Measurements from ENCODE around the gene TMEM62.
"Not testable (repeated sequence)": the region's sequence is repeated elsewhere in the genome, so short reads cannot be mapped to it uniquely, and the experiment has no call there.

TMEM62 gene

DNA sequence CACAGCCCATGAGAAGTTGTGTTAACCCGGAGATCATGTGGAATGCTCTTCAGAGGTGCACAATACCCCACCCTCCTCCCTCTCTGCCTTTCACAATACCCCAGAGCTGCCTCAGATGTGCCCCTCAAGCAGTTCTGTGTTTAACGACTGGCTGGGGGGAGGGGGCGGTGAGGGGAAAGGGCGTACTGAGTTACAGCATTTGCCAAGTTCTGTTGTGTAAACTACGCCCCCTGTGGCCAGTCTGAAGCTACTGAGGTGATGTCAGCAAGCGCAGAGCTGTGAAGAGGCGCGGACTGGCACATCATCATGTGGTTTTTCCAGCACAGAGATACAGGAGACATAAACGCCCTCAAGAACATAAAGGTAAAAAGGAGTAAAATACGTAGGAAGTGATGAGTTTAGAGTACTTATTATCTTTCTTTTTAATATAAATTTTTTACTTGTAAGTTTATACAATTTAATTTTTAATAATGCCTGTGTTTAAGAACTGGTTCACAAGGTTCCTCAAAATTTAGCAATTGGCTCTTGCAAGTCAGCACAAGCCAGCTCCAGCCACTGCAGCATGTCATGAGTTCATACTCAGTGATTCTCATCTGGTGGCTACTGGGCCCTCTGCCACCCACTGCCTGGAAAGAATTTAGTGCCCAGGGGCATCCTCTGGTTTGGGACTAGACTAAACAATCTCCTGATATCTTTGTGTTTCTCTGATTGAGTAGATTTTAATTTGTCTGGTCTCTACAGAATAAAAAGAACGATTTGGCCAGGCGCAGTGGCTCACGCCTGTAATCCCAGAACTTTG is 85.7 kb downstream of the TMEM62 start:
- no peaks in the 10 kb centered on the region for H3K9me3 ChIP-seq (ENCODE audit: control insufficient read depth, insufficient read depth, low read length)
- H3K36me3 ChIP-seq (ENCODE audit: control insufficient read depth, insufficient read depth, low read length) = no peaks in the 10 kb centered on the region
- no peak overlapping the region for H3K4me3 ChIP-seq (ENCODE audit: low read depth, low read length)
- no peaks in the 10 kb centered on the region; the same call in 1 of the 2 replicates for H3K4me1 ChIP-seq (ENCODE audit: control insufficient read depth, insufficient read depth, low read length)
- H3K9ac ChIP-seq (ENCODE audit: low read depth, low read length) = no peak overlapping the region
- H3K27ac ChIP-seq (ENCODE audit: low read depth, low read length) = no peak overlapping the region
- H3K27me3 ChIP-seq (ENCODE audit: control insufficient read depth, insufficient read depth, low read length) = no peaks in the 10 kb centered on the region

DNA sequence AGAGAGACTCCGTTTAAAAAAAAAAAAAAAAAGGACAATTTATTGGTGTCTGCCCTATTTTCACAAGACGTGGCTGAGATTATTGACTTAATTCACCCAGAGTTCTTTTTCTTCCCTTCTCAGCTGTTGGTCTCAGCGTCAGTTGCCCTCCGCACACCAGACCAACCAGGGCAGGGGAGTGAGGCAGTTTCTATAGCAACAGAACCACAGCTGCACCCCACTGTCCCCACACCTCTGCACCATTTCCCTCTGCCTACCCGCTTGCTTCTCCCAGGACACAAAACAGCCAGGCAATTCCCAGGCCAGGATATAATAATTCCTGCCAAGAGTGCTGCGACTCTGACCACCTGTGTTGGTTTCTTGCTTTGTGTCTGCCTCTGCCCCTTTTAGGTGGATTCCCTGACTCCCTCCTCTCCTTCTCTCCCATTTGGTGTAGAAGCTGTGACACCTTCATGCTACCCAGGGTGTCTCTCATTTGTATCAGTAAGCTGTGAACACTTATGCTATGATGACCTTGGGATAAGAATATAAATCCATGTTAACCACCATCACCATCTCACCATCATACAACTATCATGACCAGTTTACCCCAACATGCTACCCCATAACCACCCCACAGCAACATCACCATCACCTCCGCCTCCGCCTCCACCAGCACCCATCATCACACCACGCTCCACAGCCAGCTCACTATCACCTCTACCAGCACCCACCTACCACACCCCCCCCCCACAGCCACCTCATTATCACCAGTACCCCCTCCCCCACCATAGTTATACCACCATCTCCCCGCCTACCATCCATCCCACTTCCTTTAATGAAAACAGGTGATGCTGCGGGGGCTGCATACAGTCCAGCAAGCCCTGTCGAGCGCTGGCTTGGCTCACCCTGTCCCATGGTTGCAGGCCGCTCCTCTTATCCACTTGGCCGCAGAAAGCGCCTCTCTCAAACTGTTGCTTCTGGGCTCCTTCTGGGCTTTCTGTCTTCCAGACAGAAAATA is 86.8 kb downstream of the TMEM62 start:
- H3K9me3 ChIP-seq (ENCODE audit: control insufficient read depth, insufficient read depth, low read length) = no peaks in the 10 kb centered on the region
- no peak overlapping the region for H3K9ac ChIP-seq (ENCODE audit: low read depth, low read length)
- H3K27ac ChIP-seq (ENCODE audit: low read depth, low read length) = no peak overlapping the region

DNA sequence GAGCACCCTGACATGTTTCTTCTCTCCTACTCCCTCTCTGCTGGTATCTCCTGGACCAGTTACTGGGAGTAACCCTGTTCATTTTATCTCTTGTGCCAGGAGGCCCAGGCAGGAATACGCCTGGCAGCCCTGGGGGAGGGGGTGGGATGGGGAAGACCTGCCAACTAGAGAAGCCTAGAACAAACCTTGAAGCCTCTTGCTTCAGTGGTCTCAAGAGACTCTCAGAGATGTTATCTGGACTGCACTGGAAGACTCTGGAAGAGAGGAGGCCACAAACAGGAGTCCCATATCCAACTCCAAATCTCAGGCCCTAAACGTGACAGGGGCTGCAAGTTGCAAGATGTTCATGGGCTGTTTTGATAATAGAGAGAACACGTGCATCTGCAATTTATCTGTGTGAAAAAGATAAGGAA is 87.6 kb downstream of the TMEM62 start, which contains the start of gene EPB42:
TSS of gene EPB42 (minus strand) at position 28 of the 413 bp plus-strand sequence. CDS start 193 bp downstream, outside the sequence.
- H3K9ac ChIP-seq (ENCODE audit: low read depth, low read length) = no peak within 1 kb of the TSS
- no peak within 1 kb of the TSS for H3K4me3 ChIP-seq (ENCODE audit: low read depth, low read length)
- H3K27me3 ChIP-seq (ENCODE audit: control insufficient read depth, insufficient read depth, low read length) = no peaks in the 10 kb centered on the region
- no peak within 1 kb of the TSS for H3K27ac ChIP-seq (ENCODE audit: low read depth, low read length)
- H3K36me3 ChIP-seq (ENCODE audit: control insufficient read depth, insufficient read depth, low read length) = no peaks in the 10 kb centered on the region
- H3K9me3 ChIP-seq (ENCODE audit: control insufficient read depth, insufficient read depth, low read length) = no peaks in the 10 kb centered on the region
- no peaks in the 10 kb centered on the region for H3K4me1 ChIP-seq (ENCODE audit: control insufficient read depth, insufficient read depth, low read length)

More for the DNA sequence above, 86.8 kb downstream of the TMEM62 start:
- H3K36me3 ChIP-seq (ENCODE audit: control insufficient read depth, insufficient read depth, low read length) = no peaks in the 10 kb centered on the region
- H3K4me1 ChIP-seq (ENCODE audit: control insufficient read depth, insufficient read depth, low read length) = no peaks in the 10 kb centered on the region
- H3K27me3 ChIP-seq (ENCODE audit: control insufficient read depth, insufficient read depth, low read length) = no peaks in the 10 kb centered on the region
- H3K4me3 ChIP-seq (ENCODE audit: low read depth, low read length) = no peak overlapping the region

DNA sequence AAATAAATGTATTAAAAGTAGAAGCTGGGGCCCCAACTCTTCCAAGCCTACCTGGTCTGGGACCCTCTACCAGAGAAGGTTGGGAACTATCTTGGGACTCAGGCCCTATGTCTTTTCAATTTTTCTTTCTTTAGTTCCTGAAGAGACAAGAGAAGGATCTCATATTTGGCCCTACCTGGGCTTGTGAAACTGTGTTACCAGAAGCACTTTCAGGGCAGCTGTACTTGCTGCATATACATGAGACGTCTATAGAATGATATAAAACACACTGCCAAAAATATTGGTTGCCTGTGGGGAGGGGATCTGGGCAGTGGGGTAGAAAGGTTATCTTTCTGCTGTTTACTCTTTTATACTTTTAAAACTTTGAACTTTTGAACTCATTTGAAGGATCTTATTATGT is 88.0 kb downstream of the TMEM62 start:
- H3K4me3 ChIP-seq (ENCODE audit: low read depth, low read length) = no peak overlapping the region
- H3K9me3 ChIP-seq (ENCODE audit: control insufficient read depth, insufficient read depth, low read length) = no peaks in the 10 kb centered on the region
- H3K27ac ChIP-seq (ENCODE audit: low read depth, low read length) = no peak overlapping the region
- no peaks in the 10 kb centered on the region for H3K36me3 ChIP-seq (ENCODE audit: control insufficient read depth, insufficient read depth, low read length)
- H3K9ac ChIP-seq (ENCODE audit: low read depth, low read length) = no peak overlapping the region
- H3K27me3 ChIP-seq (ENCODE audit: control insufficient read depth, insufficient read depth, low read length) = no peaks in the 10 kb centered on the region
- no peaks in the 10 kb centered on the region for H3K4me1 ChIP-seq (ENCODE audit: control insufficient read depth, insufficient read depth, low read length)

DNA sequence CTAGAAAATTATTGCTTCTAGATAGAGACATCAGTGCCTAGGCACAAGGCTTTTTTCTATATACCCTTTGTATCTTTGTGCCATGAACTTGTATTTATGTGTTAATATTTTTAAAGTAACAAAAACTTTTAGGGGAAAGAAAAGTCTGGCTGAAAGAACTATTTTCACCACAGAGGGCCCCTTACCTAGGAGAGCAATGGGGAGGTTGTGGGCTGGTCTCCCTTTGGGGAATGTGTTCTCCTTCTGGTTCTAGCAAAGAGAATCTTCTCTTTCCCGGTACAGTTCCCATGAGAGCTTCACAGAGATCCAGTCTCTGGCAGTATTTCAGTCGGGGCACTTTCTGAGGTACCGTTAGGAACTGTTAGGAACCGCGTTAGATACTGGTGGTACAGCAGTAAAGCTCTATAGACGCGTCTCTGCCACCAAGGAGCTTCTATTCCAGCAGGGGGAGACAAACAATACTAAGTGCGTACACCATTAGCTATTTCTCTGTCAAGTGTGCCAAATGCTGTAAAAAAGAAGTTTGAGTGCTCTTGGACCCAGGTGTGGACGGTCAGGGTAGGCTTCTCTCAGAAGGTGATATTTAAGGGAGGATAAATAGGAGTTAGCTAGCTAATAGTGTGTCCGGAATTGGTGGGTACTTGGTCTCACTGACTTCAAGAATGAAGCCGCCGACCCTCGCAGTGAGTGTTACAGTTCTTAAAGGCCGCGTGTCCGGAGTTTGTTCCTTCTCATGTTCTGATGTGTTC is 92.0 kb downstream of the TMEM62 start:
- Histone ChIP-seq H3K4me3 (ENCODE audit: low read depth, low read length) (no peak overlapping the region), H3K9ac (ENCODE audit: low read depth, low read length) (no peak overlapping the region), H3K27me3 (ENCODE audit: control insufficient read depth, insufficient read depth, low read length) (no peaks in the 10 kb centered on the region), H3K36me3 (ENCODE audit: control insufficient read depth, insufficient read depth, low read length) (no peaks in the 10 kb centered on the region), H3K4me1 (ENCODE audit: control insufficient read depth, insufficient read depth, low read length) (no peaks in the 10 kb centered on the region), H3K27ac (ENCODE audit: low read depth, low read length) (no peak overlapping the region), H3K9me3 (ENCODE audit: control insufficient read depth, insufficient read depth, low read length) (no peaks in the 10 kb centered on the region)

DNA sequence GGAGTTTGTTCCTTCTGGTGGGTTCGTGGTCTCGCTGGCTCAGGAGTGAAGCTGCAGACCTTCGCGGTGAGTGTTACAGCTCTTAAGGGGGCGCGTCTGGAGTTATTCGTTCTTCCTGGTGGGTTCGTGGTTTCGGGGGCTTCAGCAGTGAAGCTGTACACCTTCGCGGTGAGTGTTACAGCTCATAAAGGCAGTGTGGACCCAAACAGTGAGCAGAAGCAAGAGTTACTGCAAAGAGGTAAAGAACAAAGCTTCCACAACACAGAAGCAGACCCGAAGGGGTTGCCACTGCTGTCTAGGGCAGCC is 92.5 kb downstream of the TMEM62 start:
- H3K4me1 ChIP-seq (ENCODE audit: control insufficient read depth, insufficient read depth, low read length); H3K9me3 ChIP-seq (ENCODE audit: control insufficient read depth, insufficient read depth, low read length); H3K36me3 ChIP-seq (ENCODE audit: control insufficient read depth, insufficient read depth, low read length); H3K4me3 ChIP-seq (ENCODE audit: low read depth, low read length); H3K27ac ChIP-seq (ENCODE audit: low read depth, low read length); H3K9ac ChIP-seq (ENCODE audit: low read depth, low read length); H3K27me3 ChIP-seq (ENCODE audit: control insufficient read depth, insufficient read depth, low read length): not testable (repeated sequence)

DNA sequence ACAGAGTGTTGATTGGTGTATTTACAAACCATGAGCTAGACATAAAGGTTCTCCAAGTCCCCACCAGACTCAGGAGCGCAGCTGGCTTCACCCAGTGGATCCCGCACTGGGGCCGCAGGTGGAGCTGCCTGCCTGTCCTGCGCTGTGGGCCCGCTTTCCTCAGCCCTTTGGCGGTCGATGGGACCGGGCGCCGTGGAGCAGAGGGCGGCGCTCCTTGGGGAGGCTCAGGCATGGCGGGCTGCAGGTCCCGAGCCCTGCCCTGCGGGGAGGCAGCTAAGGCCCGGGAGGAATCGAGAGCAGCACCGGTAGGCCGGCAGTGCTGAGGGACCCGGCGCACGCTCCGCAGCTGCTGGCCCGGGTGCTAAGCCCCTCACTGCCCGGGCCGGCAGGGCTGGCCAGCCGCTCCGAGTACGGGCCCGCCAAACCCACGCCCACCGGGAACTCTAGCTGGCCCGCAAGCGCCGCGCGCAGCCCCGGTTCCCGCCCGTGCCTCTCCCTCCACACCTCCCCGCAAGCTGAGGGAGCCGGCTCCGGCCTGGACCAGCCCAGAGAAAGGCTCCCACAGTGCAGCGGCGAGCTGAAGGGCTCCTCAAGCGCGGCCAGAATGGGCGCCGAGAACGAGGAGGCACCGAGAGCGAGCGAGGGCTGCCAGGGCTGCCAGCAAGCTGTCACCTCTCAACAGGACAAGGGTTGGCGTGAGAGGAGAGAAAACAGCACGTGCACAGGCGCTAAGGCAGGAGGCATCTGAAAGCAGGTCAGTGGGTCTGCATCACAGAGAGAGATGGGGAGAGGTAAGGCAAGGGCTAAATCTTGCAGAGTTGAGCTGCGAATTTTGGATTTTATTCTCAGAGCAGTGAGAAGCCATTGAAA is 93.3 kb downstream of the TMEM62 start:
- Histone ChIP-seq H3K36me3 (ENCODE audit: control insufficient read depth, insufficient read depth, low read length) (no peaks in the 10 kb centered on the region), H3K27me3 (ENCODE audit: control insufficient read depth, insufficient read depth, low read length) (no peaks in the 10 kb centered on the region), H3K27ac (ENCODE audit: low read depth, low read length) (no peak overlapping the region), H3K4me3 (ENCODE audit: low read depth, low read length) (no peak overlapping the region), H3K9me3 (ENCODE audit: control insufficient read depth, insufficient read depth, low read length) (no peaks in the 10 kb centered on the region), H3K4me1 (ENCODE audit: control insufficient read depth, insufficient read depth, low read length) (no peaks in the 10 kb centered on the region), H3K9ac (ENCODE audit: low read depth, low read length) (no peak overlapping the region)

DNA sequence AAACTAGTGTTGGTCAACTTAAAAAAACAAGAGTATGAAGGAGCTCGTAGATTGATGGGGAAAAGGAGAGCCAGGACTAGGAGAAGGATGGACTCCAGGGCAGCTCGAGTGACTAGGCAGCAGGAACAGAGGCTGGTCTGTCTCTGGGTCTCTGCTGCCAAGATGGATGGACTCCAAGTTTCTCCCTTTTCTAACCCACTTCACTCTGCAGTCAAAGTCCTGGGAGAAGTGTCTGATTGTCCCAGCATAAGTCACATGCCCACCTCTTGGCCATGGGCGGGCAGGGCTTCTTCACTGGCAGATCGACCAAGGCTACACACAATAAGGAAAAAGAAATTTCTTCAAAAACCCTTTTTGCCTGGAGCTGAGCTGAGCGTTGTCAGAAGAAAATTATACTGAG is 96.6 kb downstream of the TMEM62 start:
- Histone ChIP-seq H3K9ac (ENCODE audit: low read depth, low read length) (no peak overlapping the region), H3K4me1 (ENCODE audit: control insufficient read depth, insufficient read depth, low read length) (no peaks in the 10 kb centered on the region), H3K36me3 (ENCODE audit: control insufficient read depth, insufficient read depth, low read length) (no peaks in the 10 kb centered on the region), H3K27me3 (ENCODE audit: control insufficient read depth, insufficient read depth, low read length) (no peaks in the 10 kb centered on the region), H3K9me3 (ENCODE audit: control insufficient read depth, insufficient read depth, low read length) (no peaks in the 10 kb centered on the region), H3K4me3 (ENCODE audit: low read depth, low read length) (no peak overlapping the region), H3K27ac (ENCODE audit: low read depth, low read length) (no peak overlapping the region)

DNA sequence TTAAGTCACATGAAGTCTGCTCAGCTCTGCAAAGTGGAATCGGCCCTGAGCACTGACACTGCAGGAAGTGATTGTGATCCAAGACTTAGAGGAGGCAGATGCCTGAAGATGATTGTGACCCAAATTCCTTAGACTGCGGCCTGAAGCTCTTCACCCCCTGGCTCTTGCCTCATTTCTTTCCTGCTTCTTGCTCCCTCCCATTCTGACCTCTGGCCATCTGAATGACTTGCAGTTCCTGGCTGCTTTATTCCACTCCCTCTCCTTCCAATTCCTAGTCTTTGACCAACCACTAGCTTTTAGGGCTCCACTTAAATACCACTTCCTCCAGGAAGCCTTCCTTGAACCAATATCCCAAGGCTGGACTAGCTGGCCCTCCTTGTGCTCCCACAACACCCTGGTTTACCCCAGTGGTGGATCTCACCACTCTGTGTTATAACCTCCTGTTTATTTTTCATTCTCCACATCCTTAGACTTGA is 97.3 kb downstream of the TMEM62 start:
- H3K27me3 ChIP-seq (ENCODE audit: control insufficient read depth, insufficient read depth, low read length) = no peaks in the 10 kb centered on the region
- H3K9me3 ChIP-seq (ENCODE audit: control insufficient read depth, insufficient read depth, low read length) = no peaks in the 10 kb centered on the region
- H3K27ac ChIP-seq (ENCODE audit: low read depth, low read length) = no peak overlapping the region
- no peak overlapping the region for H3K4me3 ChIP-seq (ENCODE audit: low read depth, low read length)
- no peaks in the 10 kb centered on the region for H3K36me3 ChIP-seq (ENCODE audit: control insufficient read depth, insufficient read depth, low read length)
- no peaks in the 10 kb centered on the region for H3K4me1 ChIP-seq (ENCODE audit: control insufficient read depth, insufficient read depth, low read length)
- H3K9ac ChIP-seq (ENCODE audit: low read depth, low read length) = no peak overlapping the region

DNA sequence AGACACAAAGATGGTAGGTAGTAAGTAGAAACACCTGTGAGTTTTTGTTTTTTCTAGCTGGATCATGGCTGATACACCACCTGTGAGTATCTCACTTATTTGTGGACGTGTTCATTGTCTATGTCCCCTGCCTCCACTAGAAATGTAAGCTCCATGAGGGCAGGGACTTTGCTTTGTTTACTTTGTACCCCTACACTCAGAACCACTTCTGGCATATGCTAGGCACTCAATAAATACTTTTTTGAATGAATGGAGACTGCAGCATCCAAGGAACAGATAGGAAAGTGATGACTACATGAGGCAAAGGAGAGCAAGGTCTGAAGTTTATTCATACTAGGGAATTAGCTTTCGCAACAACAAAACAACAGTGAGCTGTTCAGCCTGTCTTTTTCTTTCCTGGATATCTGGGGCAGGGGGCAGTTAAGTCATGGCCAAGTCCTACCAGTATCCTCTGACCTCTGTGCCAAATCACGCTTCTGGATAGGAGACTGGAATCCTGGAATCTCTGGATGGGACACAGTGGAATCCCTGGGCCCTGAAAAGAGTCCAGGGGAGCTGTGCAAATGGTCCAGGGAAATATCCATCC is 99.0 kb downstream of the TMEM62 start:
- no peaks in the 10 kb centered on the region for H3K9me3 ChIP-seq (ENCODE audit: control insufficient read depth, insufficient read depth, low read length)
- H3K4me1 ChIP-seq (ENCODE audit: control insufficient read depth, insufficient read depth, low read length) = no peaks in the 10 kb centered on the region
- H3K27me3 ChIP-seq (ENCODE audit: control insufficient read depth, insufficient read depth, low read length) = no peaks in the 10 kb centered on the region
- no peak overlapping the region for H3K9ac ChIP-seq (ENCODE audit: low read depth, low read length)
- H3K27ac ChIP-seq (ENCODE audit: low read depth, low read length) = no peak overlapping the region
- no peak overlapping the region for H3K4me3 ChIP-seq (ENCODE audit: low read depth, low read length)
- no peaks in the 10 kb centered on the region for H3K36me3 ChIP-seq (ENCODE audit: control insufficient read depth, insufficient read depth, low read length)
